IMR-90 (cell line): Measurements from ENCODE around the gene BHLHE23. TPM values are rescaled to one million over a fixed set of nuclear protein-coding genes. Genes with fewer than 3 reads are reported as not detected.

Source experiments
- ATAC-seq: fragments of 200-7000 bp; cut with Tn5 transposase; 2 replicates; pipeline ENCODE4 v1.9.1; 2020; ENCODE audit warnings: low read depth, mild to moderate bottlenecking, moderate library complexity
- BruUV-seq: library from RNA; stranded (reverse); fragments of 400-500 nt; replicated peaks from 2 replicates; lab custom pipeline; 2021; lab: Mats Ljungman, UMichigan
- CTCF ChIA-PET: fragments of 300-600 bp; formaldehyde crosslinking; extraction: SDS; loops from one replicate; lab custom pipeline; 2021; ENCODE audit warnings: antibody characterized with exemption; lab: Yijun Ruan, JAX
- POLR2A ChIA-PET: fragments of 300-600 bp; sonication (Branson Sonifier 250); formaldehyde crosslinking; loops from one replicate; lab custom pipeline; 2022; ENCODE audit warnings: antibody characterized with exemption; ENCODE audit not compliant: unreplicated experiment; lab: Charles Lee
- DNase-seq: peaks from one replicate; pipeline ENCODE4 v3.0.0; 2013
- H2AFZ ChIP-seq: replicated peaks from 2 replicates; pipeline ENCODE3; 2013; ENCODE audit warnings: low read length, mild to moderate bottlenecking; ENCODE audit not compliant: poor library complexity
- H2AK5ac ChIP-seq: 2 replicates; pipeline ENCODE4 v1.6.1; 2013; ENCODE audit warnings: low read depth, low read length, inconsistent platforms
- H2AK9ac ChIP-seq: replicated peaks from 2 replicates; pipeline ENCODE3; 2013; ENCODE audit warnings: mild to moderate bottlenecking, low read depth, low read length, moderate library complexity; ENCODE audit not compliant: poor library complexity
- H2BK120ac ChIP-seq: 2 replicates; pipeline ENCODE4 v1.6.1; 2013; ENCODE audit warnings: low read depth, low read length, inconsistent platforms
- H2BK15ac ChIP-seq: 3 replicates; pipeline ENCODE4 v1.6.1; 2013; ENCODE audit warnings: low read depth, low read length, inconsistent platforms
- H2BK20ac ChIP-seq: 2 replicates; pipeline ENCODE4 v1.6.1; 2013; ENCODE audit warnings: low read depth, mild to moderate bottlenecking, inconsistent platforms, low read length, moderate library complexity
- H2BK5ac ChIP-seq: 2 replicates; pipeline ENCODE4 v1.6.1; 2013; ENCODE audit warnings: mild to moderate bottlenecking, low read depth, low read length, inconsistent platforms; ENCODE audit not compliant: poor library complexity, severe bottlenecking
- H3K14ac ChIP-seq: replicated peaks from 2 replicates; pipeline ENCODE4 v1.6.1; 2013; ENCODE audit warnings: low read depth, low read length, inconsistent platforms
- H3K18ac ChIP-seq: 2 replicates; pipeline ENCODE4 v1.6.1; 2013; ENCODE audit warnings: low read depth, low read length, control low read depth
- H3K23ac ChIP-seq: 2 replicates; pipeline ENCODE4 v1.6.1; 2013; ENCODE audit warnings: low read depth, low read length, inconsistent platforms
- H3K27ac ChIP-seq: 2 replicates; pipeline ENCODE4 v1.5.1; 2013; ENCODE audit warnings: mild to moderate bottlenecking, control low read depth, low read length; ENCODE audit not compliant: insufficient read depth
- H3K27me3 ChIP-seq: 2 replicates; pipeline ENCODE4 v1.6.1; 2013; ENCODE audit warnings: low read length; ENCODE audit not compliant: control insufficient read depth, insufficient read depth
- H3K36me3 ChIP-seq: 2 replicates; pipeline ENCODE4 v1.6.1; 2013; ENCODE audit warnings: low read length, mixed read lengths; ENCODE audit not compliant: control insufficient read depth, insufficient read depth
- H3K4ac ChIP-seq: 2 replicates; pipeline ENCODE4 v1.6.1; 2013; ENCODE audit warnings: low read depth, low read length, inconsistent platforms
- H3K4me1 ChIP-seq: 2 replicates; pipeline ENCODE4 v1.6.1; 2013; ENCODE audit warnings: low read length, mixed read lengths; ENCODE audit not compliant: control insufficient read depth, insufficient read depth
- H3K4me2 ChIP-seq: 2 replicates; pipeline ENCODE4 v1.6.1; 2013; ENCODE audit warnings: low read depth, mild to moderate bottlenecking, control low read depth, low read length, moderate library complexity
- H3K4me3 ChIP-seq: 2 replicates; pipeline ENCODE4 v1.5.1; 2013; ENCODE audit warnings: low read depth, mild to moderate bottlenecking, control low read depth, low read length, moderate library complexity; ENCODE audit not compliant: insufficient read depth
- H3K56ac ChIP-seq: 2 replicates; pipeline ENCODE4 v1.6.1; 2013; ENCODE audit warnings: low read length, inconsistent platforms; ENCODE audit not compliant: insufficient read depth; ENCODE audit errors: extremely low read depth
- H3K79me1 ChIP-seq, 2 experiments: 2 replicates each; pipeline ENCODE4 v1.6.1; 2013; ENCODE audit warnings: low read length in 2 of 2, inconsistent platforms in 1 of 2, low read depth in 1 of 2
- H3K9ac ChIP-seq: 2 replicates; pipeline ENCODE4 v1.6.1; 2013; ENCODE audit warnings: low read depth, low read length, control low read depth
- H3K9me1 ChIP-seq: 2 replicates; pipeline ENCODE4 v1.6.1; 2013; ENCODE audit warnings: low read length, inconsistent platforms; ENCODE audit not compliant: insufficient read depth
- H3K9me3 ChIP-seq: 2 replicates; pipeline ENCODE4 v1.6.1; 2013; ENCODE audit warnings: low read length; ENCODE audit not compliant: control insufficient read depth, insufficient read depth
- H4K20me1 ChIP-seq: 2 replicates; pipeline ENCODE4 v1.6.1; 2013; ENCODE audit warnings: low read length, inconsistent platforms; ENCODE audit not compliant: insufficient read depth
- H4K5ac ChIP-seq: 2 replicates; pipeline ENCODE4 v1.6.1; 2013; ENCODE audit warnings: mild to moderate bottlenecking, low read depth, low read length, control low read depth
- H4K8ac ChIP-seq, 2 experiments: 2 replicates each; pipeline ENCODE4 v1.6.1; 2013; ENCODE audit warnings: low read depth in 2 of 2, low read length in 2 of 2, control low read depth in 1 of 2, inconsistent platforms in 1 of 2
- H4K91ac ChIP-seq: 2 replicates; pipeline ENCODE4 v1.6.1; 2013; ENCODE audit warnings: low read depth, low read length, inconsistent platforms; ENCODE audit not compliant: insufficient read depth
- WGBS, 2 experiments: methylation state at CpG; one replicate each; pipeline versions ENCODE4 v1.1.5 to v1.1.7; 2013; ENCODE audit warnings: missing lambda C conversion rate in 2 of 2; ENCODE audit not compliant: insufficient read length in 1 of 2; ENCODE audit errors: extremely low coverage in 2 of 2; 5-methylcytosine and 5-hydroxymethylcytosine counted together
- dilution Hi-C: fragments of 300-500 bp; cut with HindIII; formaldehyde crosslinking; loops from one replicate; pipeline ENCODE4 v1.14.3; 2018; ENCODE audit warnings: low sequenced_read_pairs; ENCODE audit not compliant: unreplicated experiment
- in situ Hi-C: fragments of 300-500 bp; cut with MboI; formaldehyde crosslinking; loops from 3 replicates; pipeline ENCODE4 v1.14.3; 2019; ENCODE audit warnings: low sequenced_read_pairs, inconsistent platforms, mixed read lengths
- intact Hi-C: fragments of 100-400 bp; cut with micrococcal nuclease; formaldehyde crosslinking; loops from 2 replicates; pipeline ENCODE4 v1.10.0; 2022
- polyA plus RNA-seq, 3 experiments: library from polyadenylated mRNA; depleted of rRNA; stranded (reverse); fragments of >200 nt; gene quantifications; 2 replicates each; pipeline ENCODE4 v1.2.3, GENCODE V29; 2012; ENCODE audit warnings: low replicate concordance in 1 of 3
- total RNA-seq: library from RNA; depleted of rRNA; stranded (reverse); fragments of >200 nt; gene quantifications from 2 replicates; pipeline ENCODE4 v1.2.3, GENCODE V29; 2012
- TF ChIP-seq, protein P1 (sequence below): conservative IDR thresholded peaks from 2 replicates; pipeline ENCODE4 v1.5.1; 2012; ENCODE audit warnings: mild to moderate bottlenecking, low read depth, low read length, improper control_type of control experiment

BHLHE23 gene
- total and polyA plus RNA-seq, 2 of the 4 experiments (the other 2 are of a cell fraction), result not detected

DNA sequence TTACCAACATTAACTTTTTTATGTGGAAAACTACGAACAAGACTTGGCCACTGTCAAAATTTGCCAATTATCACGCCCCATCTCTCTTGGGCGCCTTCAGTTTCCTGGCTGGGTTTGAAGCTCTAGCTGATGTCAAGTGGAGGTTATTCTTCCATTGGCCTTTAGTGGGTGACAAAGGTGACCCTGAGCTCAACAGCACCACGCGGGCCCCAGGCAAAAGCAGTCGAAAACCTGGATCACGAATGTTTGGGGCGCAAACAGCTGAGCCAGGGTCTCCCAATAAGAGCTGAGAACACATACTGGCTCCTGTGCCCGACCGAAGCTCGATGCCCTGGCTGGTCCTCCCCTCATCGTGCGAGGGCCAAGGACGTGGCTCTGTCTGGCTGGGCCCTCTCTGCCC is 27.5 kb downstream of the BHLHE23 start:
- H2AK9ac ChIP-seq, result no peak overlapping the region
- in situ Hi-C loops (no loop called here), intact Hi-C loops (no loop called here), dilution Hi-C loops (no loop called here)
- no peak overlapping the region for H3K4ac ChIP-seq
- H3K27ac ChIP-seq, result no peak overlapping the region
- peaks cover 81% of the 10 kb centered on the region for H3K27me3 ChIP-seq
- no peak overlapping the region for H3K4me2 ChIP-seq
- DNase-seq, result no peak
- ChIA-PET POLR2A (no interaction called here), CTCF (no interaction called here)
- no peaks in the 10 kb centered on the region for H4K20me1 ChIP-seq
- no peak overlapping the region for H2AK5ac ChIP-seq
- 74% methylated on average over 7 of the region's 14 CpGs; no CpG with 5 or more reads in 1 of the 2 experiments for WGBS, 2 experiments
- no peak for ATAC-seq
- H2BK20ac ChIP-seq, result no peak overlapping the region
- no peaks in the 10 kb centered on the region for H3K9me1 ChIP-seq
- no peak overlapping the region for H2BK120ac ChIP-seq
- no peaks in the 10 kb centered on the region for H3K79me1 ChIP-seq
- no TSS peak for BruUV-seq
- no peak overlapping the region for H4K8ac ChIP-seq
- no peak overlapping the region for H3K18ac ChIP-seq
- H2BK15ac ChIP-seq, result no peak overlapping the region
- no peak overlapping the region for H3K56ac ChIP-seq
- no peak overlapping the region for H2AFZ ChIP-seq
- no peaks in the 10 kb centered on the region for H3K9me3 ChIP-seq
- no peak overlapping the region for H3K14ac ChIP-seq
- H3K4me1 ChIP-seq, result no peaks in the 10 kb centered on the region
- TF ChIP-seq, protein P1, sequence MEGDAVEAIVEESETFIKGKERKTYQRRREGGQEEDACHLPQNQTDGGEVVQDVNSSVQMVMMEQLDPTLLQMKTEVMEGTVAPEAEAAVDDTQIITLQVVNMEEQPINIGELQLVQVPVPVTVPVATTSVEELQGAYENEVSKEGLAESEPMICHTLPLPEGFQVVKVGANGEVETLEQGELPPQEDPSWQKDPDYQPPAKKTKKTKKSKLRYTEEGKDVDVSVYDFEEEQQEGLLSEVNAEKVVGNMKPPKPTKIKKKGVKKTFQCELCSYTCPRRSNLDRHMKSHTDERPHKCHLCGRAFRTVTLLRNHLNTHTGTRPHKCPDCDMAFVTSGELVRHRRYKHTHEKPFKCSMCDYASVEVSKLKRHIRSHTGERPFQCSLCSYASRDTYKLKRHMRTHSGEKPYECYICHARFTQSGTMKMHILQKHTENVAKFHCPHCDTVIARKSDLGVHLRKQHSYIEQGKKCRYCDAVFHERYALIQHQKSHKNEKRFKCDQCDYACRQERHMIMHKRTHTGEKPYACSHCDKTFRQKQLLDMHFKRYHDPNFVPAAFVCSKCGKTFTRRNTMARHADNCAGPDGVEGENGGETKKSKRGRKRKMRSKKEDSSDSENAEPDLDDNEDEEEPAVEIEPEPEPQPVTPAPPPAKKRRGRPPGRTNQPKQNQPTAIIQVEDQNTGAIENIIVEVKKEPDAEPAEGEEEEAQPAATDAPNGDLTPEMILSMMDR, result no peak
- no peak overlapping the region for H3K4me3 ChIP-seq
- no peak overlapping the region for H2BK5ac ChIP-seq
- no peaks in the 10 kb centered on the region for H3K36me3 ChIP-seq
- H3K23ac ChIP-seq, result no peak overlapping the region
- no peak overlapping the region for H3K9ac ChIP-seq
- no peak overlapping the region for H4K91ac ChIP-seq
- H4K5ac ChIP-seq, result no peak overlapping the region
